ENCODE data around the gene TAF5L.
"Not testable (repeated sequence)": the region's sequence is repeated elsewhere in the genome, so short reads cannot be mapped to it uniquely, and the experiment has no call there.

Gene TAF5L

DNA sequence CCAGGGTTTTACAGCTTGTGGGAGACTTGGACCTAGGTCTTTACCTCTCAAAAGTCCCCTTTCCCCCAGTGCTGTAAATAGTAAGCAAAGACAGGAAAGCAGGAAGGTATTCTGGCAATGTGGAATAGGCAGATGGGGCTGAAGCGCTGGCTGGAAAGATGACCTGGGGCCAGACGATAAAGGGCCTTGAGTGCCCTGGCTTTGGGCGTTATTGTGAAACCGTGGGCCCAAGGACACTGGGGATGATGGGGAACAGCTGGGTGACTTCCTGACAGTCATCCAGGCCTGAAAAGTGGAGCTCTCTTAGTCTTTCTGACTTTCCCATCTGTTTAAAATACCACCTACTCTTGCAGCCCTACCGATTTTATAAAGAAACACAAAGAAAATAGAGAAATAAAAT lies 16.5 kb upstream of the TAF5L start:
- DNase-seq, result no peak

DNA sequence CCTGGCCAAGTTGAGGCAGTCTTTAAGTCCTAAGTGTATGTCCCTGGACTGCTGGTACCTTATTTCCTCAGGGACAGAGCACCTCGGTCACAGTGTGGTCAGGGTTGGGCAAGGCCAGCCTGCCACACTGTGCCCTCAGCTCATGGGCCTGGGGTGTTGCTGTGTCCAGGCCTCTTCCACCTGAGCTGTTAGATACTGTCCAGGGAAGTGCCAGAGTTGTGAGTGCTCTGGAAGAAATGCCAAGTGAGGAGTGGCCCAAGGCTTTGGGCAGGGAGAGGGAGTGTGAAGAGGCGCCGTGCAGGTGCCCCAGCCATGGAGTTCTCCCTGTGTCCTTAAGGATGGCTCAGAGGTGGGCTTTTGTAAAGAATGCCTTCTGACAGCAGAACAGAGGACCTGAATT lies 15.4 kb upstream of the TAF5L start:
- no peak for DNase-seq

DNA sequence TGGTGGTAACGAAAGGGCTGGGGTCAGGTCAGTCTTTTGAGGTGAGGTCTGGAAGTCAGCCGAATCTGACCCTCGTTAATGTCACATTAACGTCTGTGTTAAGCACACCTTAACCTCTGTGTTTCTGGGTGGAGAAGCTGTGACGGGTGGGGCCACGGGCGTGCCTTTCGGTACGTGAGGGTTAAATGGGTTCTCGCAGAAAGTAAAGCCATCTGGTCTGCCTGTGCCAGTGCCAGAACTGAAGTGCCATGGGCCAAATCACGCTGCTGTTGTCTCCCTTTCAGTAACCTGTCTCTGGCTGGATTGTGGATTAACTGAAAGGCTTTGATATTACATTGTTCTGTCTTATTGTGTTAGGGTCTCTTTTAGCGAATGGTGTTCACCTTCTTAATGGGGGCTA lies 14.5 kb upstream of the TAF5L start:
- DNase-seq, result peak in 1 of 14 donors; percentile 69

DNA sequence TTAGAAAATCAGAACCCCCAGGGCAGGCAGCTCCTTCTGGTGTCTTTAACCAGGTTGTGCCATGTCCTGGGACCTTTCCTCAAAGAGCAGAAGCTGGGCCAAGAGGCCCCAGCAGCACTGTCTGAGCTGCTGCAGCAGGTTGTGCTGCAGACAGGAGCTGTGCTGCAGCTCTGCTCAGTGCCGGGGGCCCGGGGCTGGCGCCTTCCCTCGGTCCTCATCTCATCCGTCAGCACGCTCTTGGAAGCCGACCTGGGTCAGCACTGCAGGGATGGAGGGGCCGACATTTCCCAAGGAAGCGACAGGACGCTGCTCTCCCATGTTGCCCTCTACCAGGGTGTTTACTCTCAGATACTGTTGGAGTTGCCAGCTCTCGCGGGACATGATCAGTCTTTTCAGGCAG lies 11.8 kb upstream of the TAF5L start:
- DNase-seq, result no peak

DNA sequence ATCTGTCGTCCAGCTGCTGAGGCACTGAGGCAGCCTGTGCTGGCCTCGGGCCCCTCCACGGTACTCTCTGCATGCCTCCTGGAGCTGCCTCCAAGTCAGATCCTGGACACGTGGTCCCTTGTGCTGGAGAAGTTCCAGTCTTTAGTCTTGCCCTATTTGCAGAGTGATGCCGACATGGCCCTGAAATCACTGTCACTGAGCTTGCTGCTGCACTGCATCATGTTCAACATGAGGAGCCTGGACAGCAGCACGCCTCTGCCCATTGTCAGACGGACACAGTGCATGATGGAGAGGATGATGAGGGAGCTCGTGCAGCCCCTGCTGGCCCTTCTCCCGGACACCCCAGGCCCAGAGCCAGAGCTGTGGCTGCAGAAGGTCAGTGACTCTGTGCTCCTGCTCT lies 10.1 kb upstream of the TAF5L start:
- DNase-seq, result peak in 1 of 14 donors; percentile 19

DNA sequence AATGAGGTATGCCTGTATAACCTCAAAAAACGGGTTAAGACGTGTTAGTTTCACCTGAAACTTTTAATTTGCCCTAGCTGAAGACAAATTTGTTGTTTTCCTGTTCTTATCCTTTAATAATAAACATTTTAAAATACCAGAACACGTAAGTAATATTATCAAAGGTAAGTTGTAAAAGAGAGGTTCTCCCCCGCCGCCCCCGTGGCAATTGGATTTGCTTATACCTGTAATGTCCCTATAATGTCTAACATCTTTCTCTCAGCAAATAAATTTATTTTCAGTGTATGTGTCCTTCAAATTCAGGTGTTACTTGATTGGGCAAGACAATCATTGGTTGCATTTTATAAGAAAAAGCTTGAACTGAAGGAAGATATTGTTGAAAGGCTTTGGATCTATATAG lies 6.0 kb upstream of the TAF5L start:
- DNase-seq, result no peak

DNA sequence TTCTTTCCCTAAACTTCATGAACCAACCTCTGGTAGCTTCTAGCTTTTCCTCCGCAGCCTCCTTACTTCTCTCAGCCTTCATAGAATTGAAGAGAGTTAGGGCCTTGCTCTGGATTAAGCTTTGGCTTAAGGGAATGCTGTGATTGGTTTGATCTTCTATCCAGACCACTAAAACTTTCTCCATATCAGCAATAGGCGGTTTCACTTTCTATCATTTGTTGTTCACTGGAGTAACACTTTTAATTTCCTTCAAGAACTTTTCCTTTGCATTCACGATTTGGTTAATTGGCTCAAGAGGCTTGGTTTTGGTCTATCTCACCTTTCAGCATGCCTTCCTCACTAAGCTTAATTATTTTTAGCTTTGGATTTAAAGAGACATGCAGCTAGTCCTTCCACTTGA lies 5.2 kb upstream of the TAF5L start:
- DNase-seq, result no peak

DNA sequence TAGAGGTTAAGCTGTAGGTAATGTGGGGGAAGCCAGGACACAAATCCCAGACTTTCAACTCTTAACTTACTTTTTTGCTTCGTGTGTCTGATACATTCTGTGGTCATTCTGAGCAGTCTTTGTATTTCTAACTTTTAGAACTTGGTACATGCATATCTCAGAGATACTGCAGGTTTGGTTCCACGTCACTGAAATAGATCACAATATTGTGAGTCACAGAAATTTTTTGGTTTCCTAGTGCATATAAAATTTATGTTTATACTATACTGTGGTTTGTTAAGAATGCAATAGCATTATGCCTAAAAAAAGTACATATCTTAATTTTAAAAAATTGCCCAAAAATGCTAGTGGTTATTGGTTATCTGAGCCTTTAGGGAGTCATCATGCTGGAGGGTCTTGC lies 3.3 kb upstream of the TAF5L start:
- no peak for DNase-seq

DNA sequence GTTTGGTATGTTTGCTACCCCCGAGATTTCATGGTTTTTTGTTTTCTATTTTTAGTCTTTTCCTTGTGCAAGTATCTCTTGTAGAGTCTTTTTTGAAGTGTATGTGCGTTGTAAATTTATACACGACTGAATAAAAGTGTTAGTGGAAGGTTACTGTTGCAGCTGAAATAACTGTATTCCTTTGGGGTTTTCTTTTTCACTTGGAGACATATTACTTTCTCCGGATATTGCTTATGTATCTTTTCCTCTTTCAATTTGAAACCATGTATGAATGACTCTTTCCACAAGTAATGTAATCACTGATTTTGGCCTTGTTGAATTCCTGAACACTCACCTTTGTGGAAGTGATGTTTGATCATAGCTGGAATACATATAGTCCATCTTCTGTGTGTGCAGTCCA lies 1.1 kb upstream of the TAF5L start:
- DNase-seq, result no peak

DNA sequence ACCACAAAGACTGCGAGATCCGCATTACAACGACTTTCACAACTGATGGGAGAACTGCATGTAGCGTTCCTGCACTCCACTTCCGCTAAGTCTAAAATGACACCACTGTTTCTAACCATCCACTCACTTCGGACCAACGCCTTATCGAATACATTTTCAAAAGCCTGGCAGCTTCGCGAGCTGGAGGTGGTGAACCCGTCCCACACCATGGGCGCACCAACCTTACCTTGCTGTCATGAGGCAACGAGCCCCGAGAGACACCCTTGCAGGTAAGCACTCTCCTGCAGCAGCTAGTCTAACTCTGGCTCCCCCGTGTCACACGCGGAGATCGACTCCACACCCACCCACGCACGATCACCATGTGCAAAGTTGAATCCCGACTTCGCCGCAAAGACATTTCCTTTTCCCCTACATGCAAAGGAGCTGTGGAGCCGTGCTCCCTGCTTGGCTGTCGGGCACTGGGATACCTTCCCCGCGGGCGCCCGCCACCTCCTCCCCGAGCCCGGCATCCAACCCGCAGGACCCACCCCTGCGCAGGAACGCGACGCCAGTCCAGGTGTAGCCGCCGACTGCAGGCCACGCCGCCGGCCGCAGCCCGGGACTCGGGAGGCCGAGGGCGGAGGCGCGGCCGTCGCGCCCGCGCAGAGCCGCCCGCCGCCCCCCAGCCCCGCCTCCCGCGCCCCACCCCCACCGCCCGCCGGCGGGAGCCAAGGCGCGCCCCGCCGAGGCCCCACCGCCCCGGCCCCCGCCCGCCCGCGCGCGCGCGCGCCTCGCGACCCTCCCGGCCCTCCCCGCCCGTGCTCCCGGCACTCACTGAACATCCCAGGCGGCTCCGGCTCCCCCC lies 629 bp downstream of the TAF5L start:
- peak in 7 of 14 donors; percentile 47 to 73 (median 54) for DNase-seq

DNA sequence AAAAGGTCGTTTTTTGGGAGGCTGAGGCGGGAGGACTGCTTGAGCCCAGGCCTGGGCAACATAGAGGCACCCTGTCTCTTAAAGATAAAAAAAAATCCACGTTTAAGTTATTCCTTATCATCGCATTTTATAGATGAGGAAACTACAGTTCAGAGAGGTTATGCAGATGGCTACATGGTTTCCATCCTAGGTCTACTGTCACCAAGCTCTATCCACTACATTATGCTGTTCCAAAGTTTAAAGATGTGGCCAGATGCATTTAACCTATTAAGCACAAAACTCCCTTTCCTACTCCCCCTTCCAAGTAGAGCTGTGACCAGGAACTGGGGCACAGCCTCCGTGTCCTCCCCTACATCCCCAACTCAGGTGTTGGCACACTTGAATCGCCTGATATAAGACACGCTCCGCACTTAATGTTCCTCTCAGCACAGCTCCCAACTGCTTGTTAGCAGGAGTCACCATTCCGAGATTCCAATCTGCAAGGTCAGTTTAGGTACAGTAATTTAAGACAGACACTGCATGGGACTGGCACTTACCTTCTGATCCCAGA lies 1.3 kb downstream of the TAF5L start:
- no peak for DNase-seq

DNA sequence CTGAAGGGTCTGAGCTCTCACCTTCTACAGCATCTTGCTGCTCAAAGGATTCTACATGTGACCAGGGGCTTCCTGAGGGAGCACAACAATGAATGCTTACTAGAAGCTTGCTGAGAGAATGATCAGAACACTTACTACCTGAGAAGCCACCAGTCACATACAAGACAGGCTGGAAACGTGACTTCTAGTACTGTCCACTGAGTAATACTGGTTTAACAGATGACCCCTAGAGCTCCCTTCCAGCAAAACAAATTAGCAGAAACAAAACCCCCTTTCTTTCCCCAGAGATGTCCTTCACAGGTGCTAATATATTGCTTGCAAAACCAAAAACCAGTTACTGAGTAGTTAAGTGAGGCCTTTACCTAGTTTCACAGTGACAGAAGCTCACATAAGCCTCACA lies 2.1 kb downstream of the TAF5L start:
- no peak for DNase-seq

DNA sequence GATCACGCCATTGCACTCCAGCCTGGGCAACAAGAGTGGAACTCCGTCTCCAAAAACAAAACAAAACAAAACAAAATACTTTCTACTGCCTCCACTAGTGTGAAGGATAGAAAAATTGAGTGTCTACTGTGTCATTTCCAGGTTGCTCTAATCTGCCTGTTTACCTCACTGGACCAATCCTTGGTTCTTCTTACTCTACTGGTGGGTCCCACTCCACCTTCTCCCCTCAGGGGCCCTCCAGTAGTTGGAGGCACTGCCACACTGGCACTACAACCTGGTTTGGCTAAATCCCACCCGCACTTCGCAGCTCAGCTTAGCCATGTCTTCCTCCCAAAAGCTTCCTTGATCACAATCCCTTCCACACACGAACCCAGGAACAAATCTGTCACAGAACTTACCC lies 2.7 kb downstream of the TAF5L start:
- no peak for DNase-seq

DNA sequence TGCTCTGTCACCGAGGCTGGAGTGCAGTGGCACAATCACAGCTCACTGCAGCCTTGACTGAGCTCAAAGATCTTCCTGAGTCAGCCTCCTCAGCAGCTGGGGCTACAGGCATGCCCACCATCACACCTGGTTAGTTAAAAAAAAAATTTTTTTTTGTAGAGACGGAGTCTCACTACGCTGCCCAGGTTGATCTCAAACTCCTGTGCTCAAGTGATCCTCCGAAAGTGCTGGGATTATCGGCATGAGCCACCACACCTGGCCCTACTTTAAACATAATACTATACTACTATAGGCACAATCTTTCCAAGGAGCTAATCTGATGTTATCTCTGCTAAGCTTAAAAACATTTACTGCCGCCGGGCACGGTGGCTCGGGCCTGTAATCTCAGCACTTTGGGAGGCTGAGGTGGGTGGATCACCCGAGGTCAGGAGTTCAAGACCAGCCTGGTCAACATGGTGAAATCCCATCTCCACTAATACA lies 3.2 kb downstream of the TAF5L start:
- not testable (repeated sequence) for DNase-seq

DNA sequence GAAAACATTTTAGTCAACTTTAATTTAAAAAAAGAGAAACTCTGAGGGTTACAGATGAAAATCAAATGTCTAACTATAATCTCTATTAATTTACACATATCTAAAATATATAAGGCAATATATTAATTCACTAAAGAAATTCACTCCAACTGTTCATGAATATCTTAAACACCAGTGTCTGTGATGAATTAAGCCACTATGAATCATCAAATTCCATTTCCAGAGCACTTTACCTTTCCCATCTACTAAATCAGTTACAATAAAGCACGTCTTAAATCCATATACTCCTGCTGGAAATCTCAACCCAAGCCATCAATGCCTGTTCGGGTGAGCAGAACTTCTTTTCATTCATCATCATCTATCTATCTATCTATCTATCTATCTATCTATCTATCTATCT lies 4.3 kb downstream of the TAF5L start:
- DNase-seq, result no peak

DNA sequence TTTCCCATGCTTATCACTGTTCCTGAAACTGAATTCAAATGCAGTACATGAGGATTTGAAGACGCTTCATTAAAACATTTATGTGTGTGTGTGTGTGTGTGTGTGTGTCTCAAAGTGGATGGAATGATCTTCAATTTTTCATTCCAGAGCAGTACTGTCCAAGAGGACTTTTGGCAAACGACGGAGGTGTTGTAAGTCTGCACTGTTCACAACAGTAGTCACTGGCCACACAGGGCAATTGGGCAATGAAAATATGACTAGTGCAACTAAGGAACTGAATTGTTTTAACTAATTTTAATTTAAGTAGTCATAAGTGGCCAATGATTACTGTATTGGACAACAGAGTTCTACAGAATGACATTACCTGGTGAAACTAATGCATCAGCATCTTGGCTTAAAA lies 5.0 kb downstream of the TAF5L start:
- DNase-seq, result no peak

DNA sequence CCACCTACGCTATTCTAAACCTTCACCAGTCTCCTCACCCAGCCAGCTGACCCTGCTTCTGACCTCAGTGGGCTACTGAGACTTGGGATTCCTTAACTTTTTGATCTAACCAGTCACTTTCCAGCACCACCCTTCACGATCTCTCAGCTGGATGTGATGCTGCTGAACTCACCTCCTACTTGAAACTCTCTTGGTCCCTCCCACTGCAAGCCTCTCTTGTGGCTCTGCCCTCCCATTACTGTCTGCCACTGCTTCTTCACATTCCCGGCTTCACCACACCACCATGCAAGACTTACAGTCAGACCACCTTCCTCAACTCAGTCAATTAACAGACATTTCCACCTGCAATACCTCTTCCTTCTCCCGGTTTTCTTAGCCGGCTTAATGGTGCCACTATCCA lies 6.3 kb downstream of the TAF5L start:
- no peak for DNase-seq

DNA sequence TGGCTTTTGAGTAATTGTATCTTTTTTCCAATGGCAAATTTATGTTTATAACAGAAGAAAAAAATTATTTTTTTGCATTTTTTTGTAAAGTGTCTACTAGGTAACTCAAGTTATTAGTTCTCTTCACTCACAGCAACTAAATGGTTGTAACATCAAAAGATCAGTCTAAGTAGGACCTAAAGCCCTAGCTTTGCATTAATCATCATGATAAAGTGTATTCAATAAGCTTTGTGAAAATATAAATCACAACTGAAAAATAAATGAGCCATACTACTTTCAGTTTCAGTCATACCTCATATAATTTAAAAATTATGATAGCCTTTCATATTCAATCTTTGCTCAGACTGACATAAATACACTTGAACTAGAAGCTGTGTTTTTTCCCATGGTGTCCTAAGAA lies 6.9 kb downstream of the TAF5L start:
- DNase-seq, result no peak

DNA sequence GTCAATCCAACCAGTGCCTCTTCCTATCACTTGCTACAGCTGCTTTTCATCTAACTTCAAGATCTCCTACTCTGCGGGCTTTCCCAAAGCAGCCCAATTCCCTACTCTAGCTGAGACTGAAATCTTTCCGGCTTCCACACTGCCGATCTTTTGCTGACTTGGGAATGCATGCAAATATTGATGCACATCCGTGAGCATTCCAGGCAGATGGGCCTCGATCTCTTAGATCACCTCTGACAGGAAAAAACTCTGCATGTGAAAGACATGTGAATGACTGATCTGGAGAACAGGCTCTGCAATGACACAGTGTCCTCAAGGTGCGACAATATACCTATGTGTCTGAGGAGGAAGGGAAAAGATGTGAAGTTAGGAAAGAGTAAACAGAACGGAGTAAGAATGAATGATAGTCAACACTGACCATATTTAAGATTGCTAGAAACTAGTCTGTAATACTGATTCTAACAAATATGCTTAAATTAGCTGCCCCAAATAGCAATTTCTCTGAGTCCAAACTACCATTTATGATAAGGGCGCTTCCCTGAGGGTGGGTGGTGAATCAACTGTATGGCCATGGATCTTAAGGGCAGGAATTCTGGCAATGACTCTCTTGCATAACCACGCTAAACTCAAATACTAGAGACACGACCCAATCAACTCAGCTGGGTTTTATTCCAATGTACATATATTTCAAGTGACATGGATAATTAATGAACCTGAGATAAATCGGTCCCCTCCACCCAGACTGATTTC lies 8.4 kb downstream of the TAF5L start:
- no peak for DNase-seq

DNA sequence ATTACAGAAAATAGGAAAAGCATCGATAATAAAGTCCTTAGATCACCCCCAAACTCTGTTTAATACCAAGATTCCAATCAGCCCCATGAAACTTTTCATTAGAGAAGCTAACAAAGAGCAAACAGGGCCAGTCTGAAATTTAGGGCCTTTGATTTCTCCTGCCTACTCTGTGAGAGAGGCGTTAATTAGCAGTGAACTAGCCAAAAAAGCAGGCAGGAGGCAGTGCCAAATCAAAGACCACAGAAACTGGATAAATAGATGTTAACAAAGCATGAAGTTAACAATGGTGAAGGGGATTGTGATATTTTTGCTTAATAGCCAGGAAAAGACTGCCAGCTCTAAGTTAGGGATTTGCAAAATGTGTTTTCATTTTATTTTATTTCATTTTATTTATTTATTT lies 11.2 kb downstream of the TAF5L start:
- DNase-seq, result no peak

DNA sequence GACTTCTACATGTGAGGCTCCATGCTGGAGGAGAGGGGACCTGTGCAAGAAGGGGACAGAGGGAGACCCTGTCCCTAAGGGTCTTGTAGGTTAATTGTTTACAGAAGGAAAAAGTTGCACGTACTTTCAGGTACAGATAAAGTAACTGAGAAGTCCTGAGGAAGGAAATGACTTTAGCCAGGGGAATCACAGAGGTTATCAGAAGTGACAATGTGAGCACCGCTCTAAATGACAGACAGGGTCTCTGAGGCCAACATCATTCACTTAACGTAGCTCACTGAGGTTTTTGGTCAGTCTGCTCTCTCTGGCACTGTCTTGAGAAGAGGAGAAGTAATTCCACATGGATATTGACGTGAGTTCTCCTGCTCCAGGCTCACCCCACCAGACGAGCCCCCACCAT lies 12.0 kb downstream of the TAF5L start:
- DNase-seq, result no peak

DNA sequence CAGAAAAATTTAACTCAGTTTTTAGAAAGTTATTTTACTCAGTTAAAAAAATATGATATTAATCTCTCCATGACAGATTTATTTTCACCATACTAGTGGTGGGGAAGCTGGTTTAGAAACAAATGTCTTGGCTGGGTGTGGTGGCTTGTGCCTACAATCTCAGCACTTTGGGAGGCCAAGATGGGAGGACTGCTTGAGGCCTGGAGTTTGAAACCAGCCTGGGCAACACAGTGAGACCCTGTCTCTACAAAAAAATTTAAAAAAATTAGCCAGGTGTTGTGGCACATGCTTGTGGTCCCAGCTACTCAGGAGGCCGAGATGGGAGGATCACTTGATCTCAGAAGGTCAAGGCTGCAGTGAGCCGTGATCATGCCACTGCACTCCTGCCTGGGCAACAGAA lies 17.3 kb downstream of the TAF5L start:
- DNase-seq, result no peak

DNA sequence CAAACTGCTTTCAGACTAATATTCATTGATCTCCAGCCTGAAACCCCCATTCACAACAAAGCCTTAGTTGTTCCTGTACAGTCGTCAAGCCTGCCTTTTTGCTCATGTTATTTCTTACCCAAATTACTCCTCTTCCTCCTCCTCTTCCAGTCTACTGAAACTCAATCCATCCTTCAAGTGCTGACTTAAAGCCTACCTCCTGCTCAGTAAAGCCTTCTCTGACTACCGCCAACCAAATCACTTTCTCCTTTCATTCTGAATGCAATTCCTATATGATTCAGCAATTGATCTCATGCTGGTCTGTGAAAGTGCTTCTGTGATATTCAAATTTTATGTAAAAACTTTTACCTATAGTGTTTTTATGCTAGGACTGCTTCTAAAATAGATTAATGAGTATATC lies 18.6 kb downstream of the TAF5L start:
- DNase-seq, result no peak
